ENCODE measurements around the gene NEK7. TPM values are rescaled to one million over a fixed set of nuclear protein-coding genes. Genes with fewer than 3 reads are reported as not detected.

The NEK7 gene
- total and polyA plus RNA-seq, 2 of the 8 experiments (the other 6 are each of a cell fraction or from before 2014, with no cell fraction given), result 5.1 to 10.0 TPM

DNA sequence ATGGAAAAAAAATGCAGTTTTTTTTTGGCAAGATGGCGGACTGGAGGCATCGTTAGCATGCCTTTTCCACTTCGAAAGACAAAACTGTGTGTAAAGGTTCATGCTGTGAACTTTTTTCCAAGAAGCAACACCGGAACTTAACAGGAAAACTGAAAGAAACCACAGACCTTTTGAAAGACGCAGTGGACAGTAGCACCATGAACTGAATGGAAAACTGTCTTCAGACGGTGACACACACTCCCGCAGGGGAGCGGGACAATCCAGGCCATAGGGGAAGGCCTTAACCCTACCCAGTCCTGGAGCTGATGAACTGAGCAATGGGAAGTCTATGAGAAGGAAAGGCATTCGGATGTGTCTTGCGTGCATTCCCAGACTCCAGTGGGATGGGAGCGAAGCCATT lies 54.9 kb downstream of the NEK7 start:
- H3K27ac ChIP-seq (ENCODE audit: low read depth, low read length), result no peak overlapping the region
- H3K79me1 ChIP-seq (ENCODE audit: low read depth, low read length), result no peaks in the 10 kb centered on the region
- H2BK120ac ChIP-seq (replicated peaks; ENCODE audit: low read depth, low read length), result no peak overlapping the region
- no peak overlapping the region for H2BK15ac ChIP-seq (ENCODE audit: low read length)
- POLR2A ChIA-PET (ENCODE audit: partially characterized antibody), result no interaction called here
- peaks cover 0 to 2% (median 0%) of the 10 kb centered on the region in 4 experiments; a peak in 1 of 7 replicates for H3K4me1 ChIP-seq (replicated peaks in 1 of 4; ENCODE audit: control insufficient read depth in 3 of 4, insufficient read depth in 4 of 4, low read length in 3 of 4)
- no peak overlapping the region for H2BK20ac ChIP-seq (ENCODE audit: low read length)
- H3K14ac ChIP-seq (ENCODE audit: insufficient read length), result no peak overlapping the region
- H3K23ac ChIP-seq (ENCODE audit: insufficient read length), result no peak overlapping the region
- FAIRE-seq (no peak), DNase-seq (ENCODE audit: low read depth in 1 of 2, low spot score in 2 of 2) (no peak)
- H3K18ac ChIP-seq (ENCODE audit: extremely low read depth, low read length), result no peak overlapping the region
- TF ChIP-seq SIN3A (conservative IDR thresholded peaks at IDR 0.05 in 1 of 2, IDR thresholded peaks at IDR 0.05 in 1 of 2; ENCODE audit: low read depth in 1 of 2, low read length in 2 of 2) (no peak), SRF (IDR thresholded peaks at IDR 0.05; ENCODE audit: low read depth, low read length) (no peak), KDM1A (IDR thresholded peaks at IDR 0.05; ENCODE audit: borderline replicate concordance, low read length) (no peak), PHF8 (conservative IDR thresholded peaks at IDR 0.05; ENCODE audit: low read depth, low read length) (no peak), JUN (IDR thresholded peaks at IDR 0.05; ENCODE audit: low read depth, low read length) (no peak), HDAC2 (IDR thresholded peaks at IDR 0.05; ENCODE audit: borderline replicate concordance in 1 of 2, low read depth in 2 of 2, low read length in 2 of 2) (no peak), TAF1 (IDR thresholded peaks at IDR 0.05; ENCODE audit: low read depth, low read length) (no peak)
- TF ChIP-seq, protein P1, sequence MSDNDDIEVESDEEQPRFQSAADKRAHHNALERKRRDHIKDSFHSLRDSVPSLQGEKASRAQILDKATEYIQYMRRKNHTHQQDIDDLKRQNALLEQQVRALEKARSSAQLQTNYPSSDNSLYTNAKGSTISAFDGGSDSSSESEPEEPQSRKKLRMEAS (IDR thresholded peaks at IDR 0.05), result no peak
- no peak overlapping the region for H4K91ac ChIP-seq (replicated peaks; ENCODE audit: insufficient read length, low read length)
- no peak overlapping the region for H2BK5ac ChIP-seq (ENCODE audit: low read depth, low read length)
- H3K4me3 ChIP-seq (ENCODE audit: extremely low read depth in 1 of 4, insufficient read depth in 2 of 4, low read depth in 3 of 4, low read length in 4 of 4), result no peak overlapping the region
- H2BK12ac ChIP-seq (ENCODE audit: low read depth, low read length), result no peak overlapping the region
- no peak overlapping the region for H3K9ac ChIP-seq (replicated peaks in 1 of 4; ENCODE audit: extremely low read depth in 1 of 4, low read depth in 3 of 4, low read length in 3 of 4)
- no peak overlapping the region for H3K4me2 ChIP-seq (ENCODE audit: insufficient read depth in 1 of 2, low read depth in 2 of 2, low read length in 2 of 2)
- no peak overlapping the region for H2AFZ ChIP-seq (ENCODE audit: low read length)
- 93% methylated on average over 11 of the region's 11 CpGs; no CpG with 5 or more reads in 1 of the 2 experiments for WGBS, 2 experiments (ENCODE audit: extremely low coverage in 1 of 2, insufficient coverage in 1 of 2, insufficient read length in 1 of 2, insufficient replicate concordance in 2 of 2, low coverage in 1 of 2, low lambda C conversion rate in 2 of 2, missing lambda C conversion rate in 1 of 2)
- H3K23me2 ChIP-seq (ENCODE audit: low read depth, low read length), result no peaks in the 10 kb centered on the region
- H2AK5ac ChIP-seq (ENCODE audit: low read depth, low read length), result no peak overlapping the region
- peaks cover 0 to 9% of the 10 kb centered on the region in 2 experiments; a peak in 1 of 4 replicates for H3K79me2 ChIP-seq (ENCODE audit: control insufficient read depth in 1 of 2, insufficient read depth in 2 of 2, low read length in 2 of 2)
- H4K20me1 ChIP-seq (replicated peaks in 1 of 2; ENCODE audit: control insufficient read depth in 1 of 2, insufficient read depth in 2 of 2, low read length in 2 of 2), result no peaks in the 10 kb centered on the region
- H3K9me3 ChIP-seq (ENCODE audit: insufficient read depth in 2 of 2, low read depth in 1 of 2, low read length in 1 of 2), result peaks cover 3 to 4% of the 10 kb centered on the region in 2 experiments; a peak in 2 of 4 replicates
- no peak overlapping the region for H3K56ac ChIP-seq (replicated peaks; ENCODE audit: insufficient read length, low read depth, low read length)
- no peak overlapping the region for H4K8ac ChIP-seq (ENCODE audit: extremely low read depth, insufficient read depth, low read length)
- H3K4ac ChIP-seq (replicated peaks; ENCODE audit: insufficient read length, low read depth, low read length), result no peak overlapping the region
- CTCF ChIA-PET (ENCODE audit: partially characterized antibody), result no interaction called here
- H3K36me3 ChIP-seq (ENCODE audit: control insufficient read depth in 2 of 4, insufficient read depth in 4 of 4, low read length in 3 of 4), result no peaks in the 10 kb centered on the region
- no peak overlapping the region for H4K5ac ChIP-seq (ENCODE audit: insufficient read length, low read depth, low read length)
- H3K27me3 ChIP-seq (replicated peaks in 1 of 4; ENCODE audit: control insufficient read depth in 3 of 4, extremely low read depth in 1 of 4, insufficient read depth in 3 of 4, low read length in 3 of 4), result no peaks in the 10 kb centered on the region

Measured in H1 (cell line).